Activated T-cell treated with anti-CD3 and anti-CD28 coated beads, Interleukin-2, amount 50 U/mL, for 72 hours (primary cell): Measurements from ENCODE around the gene PREB. TPM values are rescaled to one million over a fixed set of nuclear protein-coding genes. Genes with fewer than 3 reads are reported as not detected.

Source experiments
- ATAC-seq, 2 donors: fragments of 150-1000 bp; cut with Tn5 transposase; replicated peaks in 1 of 2; 2 replicates each; pipeline ENCODE4 v1.10.0; 2021; ENCODE audit warnings: moderate library complexity in 2 of 2, mild to moderate bottlenecking in 1 of 2
- DNase-seq, 2 donors: peaks; one replicate each; pipeline ENCODE4 v3.0.0; 2021 to 2022; ENCODE audit warnings: mixed read lengths in 1 of 2
- H3K27ac Mint-ChIP-seq: one replicate; pipeline ENCODE4 v1.8.0; 2022; ENCODE audit warnings: mild to moderate bottlenecking, moderate library complexity, mixed read lengths
- H3K27me3 Mint-ChIP-seq: one replicate; pipeline ENCODE4 v1.8.0; 2022; ENCODE audit warnings: low read depth, mixed read lengths
- H3K36me3 Mint-ChIP-seq, 2 donors: one replicate each; pipeline ENCODE4 v1.8.0; 2022; ENCODE audit warnings: mixed read lengths in 2 of 2, mild to moderate bottlenecking in 1 of 2; ENCODE audit not compliant: insufficient read depth in 2 of 2
- H3K4me1 Mint-ChIP-seq: one replicate; pipeline ENCODE4 v1.8.0; 2022; ENCODE audit warnings: low read depth, mixed read lengths
- H3K4me3 Mint-ChIP-seq, 2 donors: one replicate each; pipeline ENCODE4 v1.8.0; 2022; ENCODE audit warnings: mild to moderate bottlenecking in 2 of 2, mixed read lengths in 2 of 2, moderate library complexity in 2 of 2
- H3K9me3 Mint-ChIP-seq, 2 donors: one replicate each; pipeline ENCODE4 v1.8.0; 2022; ENCODE audit warnings: mixed read lengths in 2 of 2
- total RNA-seq, 2 donors: library from RNA; stranded (reverse); gene quantifications; one replicate each; pipeline ENCODE4 v1.2.3, GENCODE V29; 2022

Gene PREB
- total RNA-seq, 2 donors from 2014 or later, result 35.5 to 41.1 TPM

GRCh38 chr2:27094353-27094984, 40.0 kb downstream of the PREB start:
- DNase-seq (no peak), ATAC-seq (no peak)
- Mint-ChIP-seq H3K27ac (no peak overlapping the region), H3K9me3 (no peaks in the 10 kb centered on the region), H3K36me3 (no peaks in the 10 kb centered on the region), H3K4me3 (no peak overlapping the region), H3K4me1 (peaks cover 16% of the 10 kb centered on the region), H3K27me3 (no peaks in the 10 kb centered on the region)

- Mint-ChIP-seq H3K27me3 (no peaks in the 10 kb centered on the region), H3K4me3 (no peak overlapping the region), H3K4me1 (peaks cover 22% of the 10 kb centered on the region), H3K27ac (no peak overlapping the region), H3K36me3 (no peaks in the 10 kb centered on the region), H3K9me3 (no peaks in the 10 kb centered on the region)
- no peak for ATAC-seq
- no peak for DNase-seq
Observed at GRCh38 chr2:27093430-27094352, 40.7 kb downstream of the PREB start.

GRCh38 chr2:27092696-27093429, 41.6 kb downstream of the PREB start:
- Mint-ChIP-seq H3K4me3 (no peak overlapping the region), H3K9me3 (no peaks in the 10 kb centered on the region), H3K4me1 (peaks cover 28% of the 10 kb centered on the region), H3K27ac (no peak overlapping the region), H3K27me3 (no peaks in the 10 kb centered on the region), H3K36me3 (no peaks in the 10 kb centered on the region)
- ATAC-seq (no peak), DNase-seq (no peak)

- H3K27me3 Mint-ChIP-seq, result no peaks in the 10 kb centered on the region
- ATAC-seq, result no peak
- H3K27ac Mint-ChIP-seq, result no peak overlapping the region
- no peaks in the 10 kb centered on the region for H3K36me3 Mint-ChIP-seq
- H3K9me3 Mint-ChIP-seq, result no peaks in the 10 kb centered on the region
- peaks cover 36% of the 10 kb centered on the region for H3K4me1 Mint-ChIP-seq
- no peak overlapping the region for H3K4me3 Mint-ChIP-seq
- DNase-seq, result no peak
Observed at GRCh38 chr2:27091746-27092695, 42.4 kb downstream of the PREB start.

GRCh38 chr2:27089111-27089954, 45.1 kb downstream of the PREB start:
- H3K27ac Mint-ChIP-seq, result no peak overlapping the region
- H3K4me1 Mint-ChIP-seq, result peaks cover 37% of the 10 kb centered on the region
- no peaks in the 10 kb centered on the region for H3K36me3 Mint-ChIP-seq
- ATAC-seq, result no peak
- no peak for DNase-seq
- H3K4me3 Mint-ChIP-seq, result no peak overlapping the region
- no peaks in the 10 kb centered on the region for H3K27me3 Mint-ChIP-seq
- no peaks in the 10 kb centered on the region for H3K9me3 Mint-ChIP-seq

- Mint-ChIP-seq H3K4me3 (peak overlapping the region; percentile 27), H3K27me3 (no peaks in the 10 kb centered on the region), H3K36me3 (no peaks in the 10 kb centered on the region), H3K27ac (no peak overlapping the region), H3K9me3 (no peaks in the 10 kb centered on the region), H3K4me1 (peaks cover 41% of the 10 kb centered on the region)
- ATAC-seq (no peak), DNase-seq (no peak)
Observed at GRCh38 chr2:27088634-27089033, 45.8 kb downstream of the PREB start.

- Mint-ChIP-seq H3K27ac (no peak overlapping the region), H3K36me3 (no peaks in the 10 kb centered on the region), H3K9me3 (no peaks in the 10 kb centered on the region), H3K4me3 (peak overlapping the region; percentile 95 to 96), H3K27me3 (no peaks in the 10 kb centered on the region), H3K4me1 (peaks cover 41% of the 10 kb centered on the region)
- DNase-seq (no peak), ATAC-seq (no peak)
Observed at GRCh38 chr2:27087823-27088410, 46.5 kb downstream of the PREB start.

GRCh38 chr2:27086724-27087593, 47.5 kb downstream of the PREB start, which contains the start of gene KHK:
KHK (plus strand) TSS chr2:27086772; CDS start chr2:27087260, 488 bp downstream.
- peak; percentile 2 to 5 for ATAC-seq
- no peak within 1 kb of the TSS for H3K27ac Mint-ChIP-seq
- DNase-seq, result peak; percentile 20 to 29
- peak within 1 kb of the TSS; percentile 95 to 96 for H3K4me3 Mint-ChIP-seq
- no peaks in the 10 kb centered on the region for H3K9me3 Mint-ChIP-seq
- H3K4me1 Mint-ChIP-seq, result peaks cover 41% of the 10 kb centered on the region
- no peaks in the 10 kb centered on the region for H3K27me3 Mint-ChIP-seq
- no peaks in the 10 kb centered on the region for H3K36me3 Mint-ChIP-seq

- Mint-ChIP-seq H3K36me3 (no peaks in the 10 kb centered on the region), H3K4me1 (peaks cover 48% of the 10 kb centered on the region), H3K27ac (no peak overlapping the region), H3K27me3 (no peaks in the 10 kb centered on the region), H3K9me3 (no peaks in the 10 kb centered on the region), H3K4me3 (peak overlapping the region; percentile 95 to 96)
- DNase-seq (peak; percentile 97 to 100), ATAC-seq (peak; percentile 92 to 93)
Observed at GRCh38 chr2:27086090-27086723, 48.2 kb downstream of the PREB start.

GRCh38 chr2:27085673-27086089, 48.8 kb downstream of the PREB start:
- Mint-ChIP-seq H3K4me3 (peak overlapping the region; percentile 95 to 96), H3K4me1 (peaks cover 53% of the 10 kb centered on the region), H3K9me3 (no peaks in the 10 kb centered on the region), H3K27me3 (no peaks in the 10 kb centered on the region), H3K36me3 (no peaks in the 10 kb centered on the region), H3K27ac (peak overlapping the region; percentile 12)
- ATAC-seq (peak in 1 of 2 donors; percentile 14), DNase-seq (peak; percentile 47 to 63)
